Stomach (tissue), 9 donors: ENCODE measurements around the gene PPP1R13B. TPM values are rescaled to one million over a fixed set of nuclear protein-coding genes. Genes with fewer than 3 reads are reported as not detected.

Source experiments
- DNase-seq, 2 donors: peaks; one replicate each; pipeline versions ENCODE4 v3.0.0 to v3.0.0-alpha.2; 2013 to 2019
- H3K27ac ChIP-seq, 5 donors: fragments of 200-600 bp in 4 of 5; sonication (generic) in 4 of 5; one replicate each; pipeline ENCODE4 v1.5.1; 2013 to 2019; ENCODE audit warnings: mild to moderate bottlenecking in 1 of 5, moderate library complexity in 1 of 5
- H3K27me3 ChIP-seq, 3 donors: fragments of 200-600 bp; sonication (generic); one replicate each; pipeline ENCODE4 v1.5.1; 2017 to 2019; ENCODE audit warnings: mixed run types in 1 of 3
- H3K36me3 ChIP-seq, 4 donors: fragments of 200-600 bp; sonication (generic); 1 replicate in 3 of 4; 2 replicates in 1 of 4; pipeline ENCODE4 v1.5.1; 2016 to 2019
- H3K4me1 ChIP-seq, 4 donors: fragments of 200-600 bp; sonication (generic); one replicate each; pipeline ENCODE4 v1.5.1; 2016 to 2019
- H3K4me3 ChIP-seq, 4 donors: fragments of 200-600 bp; sonication (generic) in 3 of 4; one replicate each; pipeline ENCODE4 v1.5.1; 2016 to 2019; ENCODE audit warnings: mild to moderate bottlenecking in 1 of 4
- H3K9me3 ChIP-seq, 4 donors: fragments of 200-600 bp; sonication (generic); one replicate each; pipeline ENCODE4 v1.5.1; 2016 to 2019
- EP300 ChIP-seq: sonication (generic); formaldehyde crosslinking; IDR thresholded peaks from one replicate; pipeline ENCODE4 v1.6.1; 2017; ENCODE audit warnings: antibody characterized with exemption
- POLR2A ChIP-seq, 4 donors: fragments of 450-650 bp; IDR thresholded peaks; one replicate each; pipeline ENCODE4 v1.6.1; 2016; ENCODE audit warnings: antibody characterized with exemption in 4 of 4, control low read depth in 2 of 4, mild to moderate bottlenecking in 1 of 4, moderate library complexity in 1 of 4
- POLR2AphosphoS5 ChIP-seq, 3 donors: sonication (generic); formaldehyde crosslinking; IDR thresholded peaks; one replicate each; pipeline ENCODE4 v1.6.1; 2016; ENCODE audit warnings: antibody characterized with exemption in 3 of 3
- WGBS, 5 donors: extraction: QIAGEN DNeasy Blood & Tissue Kit in 3 of 5; methylation state at CpG; one replicate each; pipeline versions ENCODE4 v1.1.5 to v1.1.7; 2013 to 2018; 5-methylcytosine and 5-hydroxymethylcytosine counted together
- intact Hi-C: fragments of 100-400 bp; cut with DNase I; formaldehyde crosslinking; loops from one replicate; pipeline ENCODE4 v1.15.1; 2023; ENCODE audit warnings: low total_unique reads
- polyA plus RNA-seq, 3 donors: library from polyadenylated mRNA; stranded (reverse); fragments of 200-250 nt; gene quantifications; one replicate each; pipeline ENCODE4 v1.2.3, GENCODE V29; 2013
- total RNA-seq, 5 donors: library from RNA; depleted of rRNA; stranded (reverse); fragments of >200 nt; gene quantifications; one replicate each; pipeline versions ENCODE4 v1.1.0 to v1.2.3, GENCODE V29; 2014 to 2016
- TF ChIP-seq, protein P1 (sequence below), 7 experiments: fragments of 450-650 bp in 4 of 7; fragments of 200-600 bp in 3 of 7; sonication (generic) in 3 of 7; IDR thresholded peaks; one replicate each; pipeline ENCODE4 v1.5.1; 2016 to 2019; ENCODE audit warnings: antibody characterized with exemption in 7 of 7, control low read depth in 2 of 7, mild to moderate bottlenecking in 1 of 7
- donor health status: healthy with polysubstance abuse.
- donor health status: Bipolar disorder and iron deficiency.
- donor health status: healthy.

Gene PPP1R13B
- total and polyA plus RNA-seq, 8 donors: 10.8 to 84.0 (median 18.3) TPM

- peaks cover 11 to 57% (median 33%) of the 10 kb centered on the region in 4 donors for H3K4me1 ChIP-seq
- no peak for DNase-seq
- H3K36me3 ChIP-seq: no peaks in the 10 kb centered on the region
- intact Hi-C loops: no loop called here
- no peaks in the 10 kb centered on the region for H3K9me3 ChIP-seq
- WGBS, 5 donors: 66 to 87% (median 78%) methylated on average over 7 of the region's 7 CpGs
- TF ChIP-seq EP300 (no peak), POLR2AphosphoS5 (IDR thresholded peaks at IDR 0.05) (no peak), POLR2A (IDR thresholded peaks at IDR 0.05) (no peak)
- TF ChIP-seq, protein P1, sequence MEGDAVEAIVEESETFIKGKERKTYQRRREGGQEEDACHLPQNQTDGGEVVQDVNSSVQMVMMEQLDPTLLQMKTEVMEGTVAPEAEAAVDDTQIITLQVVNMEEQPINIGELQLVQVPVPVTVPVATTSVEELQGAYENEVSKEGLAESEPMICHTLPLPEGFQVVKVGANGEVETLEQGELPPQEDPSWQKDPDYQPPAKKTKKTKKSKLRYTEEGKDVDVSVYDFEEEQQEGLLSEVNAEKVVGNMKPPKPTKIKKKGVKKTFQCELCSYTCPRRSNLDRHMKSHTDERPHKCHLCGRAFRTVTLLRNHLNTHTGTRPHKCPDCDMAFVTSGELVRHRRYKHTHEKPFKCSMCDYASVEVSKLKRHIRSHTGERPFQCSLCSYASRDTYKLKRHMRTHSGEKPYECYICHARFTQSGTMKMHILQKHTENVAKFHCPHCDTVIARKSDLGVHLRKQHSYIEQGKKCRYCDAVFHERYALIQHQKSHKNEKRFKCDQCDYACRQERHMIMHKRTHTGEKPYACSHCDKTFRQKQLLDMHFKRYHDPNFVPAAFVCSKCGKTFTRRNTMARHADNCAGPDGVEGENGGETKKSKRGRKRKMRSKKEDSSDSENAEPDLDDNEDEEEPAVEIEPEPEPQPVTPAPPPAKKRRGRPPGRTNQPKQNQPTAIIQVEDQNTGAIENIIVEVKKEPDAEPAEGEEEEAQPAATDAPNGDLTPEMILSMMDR (IDR thresholded peaks at IDR 0.05): no peak
- no peak overlapping the region for H3K4me3 ChIP-seq
- no peaks in the 10 kb centered on the region for H3K27me3 ChIP-seq
- H3K27ac ChIP-seq: no peak overlapping the region
Observed at GRCh38 chr14:103815253-103815652, 32.1 kb downstream of the PPP1R13B start.

- no peak overlapping the region for H3K27ac ChIP-seq
- no peak overlapping the region for H3K4me3 ChIP-seq
- H3K27me3 ChIP-seq: no peaks in the 10 kb centered on the region
- no peaks in the 10 kb centered on the region for H3K36me3 ChIP-seq
- intact Hi-C loops: no loop called here
- WGBS, 5 donors: 42 to 72% (median 65%) methylated on average over 2 of the region's 2 CpGs
- TF ChIP-seq EP300 (no peak), POLR2A (IDR thresholded peaks at IDR 0.05) (no peak), POLR2AphosphoS5 (IDR thresholded peaks at IDR 0.05) (no peak)
- TF ChIP-seq, protein P1 (IDR thresholded peaks at IDR 0.05): no peak
- DNase-seq: no peak
- peaks cover 7 to 43% (median 22%) of the 10 kb centered on the region in 4 donors for H3K4me1 ChIP-seq
- no peaks in the 10 kb centered on the region for H3K9me3 ChIP-seq
Observed at GRCh38 chr14:103811189-103811588, 36.2 kb downstream of the PPP1R13B start.

GRCh38 chr14:103808403-103809001 lies 38.9 kb downstream of the PPP1R13B start:
- 44 to 49% (median 46%) methylated on average over 6 of the region's 6 CpGs for WGBS, 5 donors
- intact Hi-C loops: loop anchor here (5.0 kb wide), 1 partner anchor 99 kb away; no protein-coding TSS in a partner anchor

DNA sequence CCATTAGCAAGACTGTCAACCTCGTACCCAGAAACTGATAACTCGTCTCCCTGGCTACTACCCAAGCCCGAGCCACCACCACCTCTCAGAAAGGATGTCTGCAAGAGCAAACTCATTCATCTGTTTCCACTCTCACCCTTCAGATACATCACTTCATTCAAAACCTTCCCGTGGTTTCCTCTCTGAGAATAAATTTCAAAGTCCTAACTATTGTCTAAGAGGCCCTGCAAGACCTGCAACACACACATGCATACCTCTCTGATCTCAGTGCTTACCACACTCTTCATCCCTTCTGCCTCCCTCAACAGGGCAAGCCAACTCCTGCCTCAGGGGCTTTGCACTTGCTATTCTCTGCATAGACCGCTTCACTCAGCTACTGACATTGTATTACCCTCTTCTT lies 40.6 kb downstream of the PPP1R13B start:
- TF ChIP-seq POLR2AphosphoS5 (IDR thresholded peaks at IDR 0.05) (no peak), POLR2A (IDR thresholded peaks at IDR 0.05) (no peak), EP300 (no peak)
- TF ChIP-seq, protein P1 (IDR thresholded peaks at IDR 0.05): no peak
- Histone ChIP-seq H3K27ac (no peak overlapping the region), H3K27me3 (no peaks in the 10 kb centered on the region), H3K4me1 (peaks cover 10 to 43% (median 26%) of the 10 kb centered on the region in 4 donors), H3K4me3 (no peak overlapping the region), H3K36me3 (no peaks in the 10 kb centered on the region), H3K9me3 (no peaks in the 10 kb centered on the region)
- peak in 1 of 2 donors; percentile 12 for DNase-seq
- WGBS, 5 donors: 28 to 50% (median 36%) methylated on average over 5 of the region's 5 CpGs
- intact Hi-C loops: loop anchor here (5.0 kb wide), 1 partner anchor 100 kb away; no protein-coding TSS in a partner anchor

More at GRCh38 chr14:103808403-103809001, 38.9 kb downstream of the PPP1R13B start:
- H3K36me3 ChIP-seq: no peaks in the 10 kb centered on the region
- no peak overlapping the region for H3K27ac ChIP-seq
- H3K4me3 ChIP-seq: no peak overlapping the region
- peaks cover 10 to 50% (median 27%) of the 10 kb centered on the region in 4 donors for H3K4me1 ChIP-seq
- peak; percentile 84 to 92 for DNase-seq
- TF ChIP-seq POLR2AphosphoS5 (IDR thresholded peaks at IDR 0.05) (peak in 1 of 3 donors; percentile 72), POLR2A (IDR thresholded peaks at IDR 0.05) (no peak), EP300 (no peak)
- TF ChIP-seq, protein P1 (IDR thresholded peaks at IDR 0.05): peak in 5 of 7 experiments; percentile 70 to 87 (median 85)
- no peaks in the 10 kb centered on the region for H3K9me3 ChIP-seq
- no peaks in the 10 kb centered on the region for H3K27me3 ChIP-seq
